Skeletal muscle tissue (tissue), 4 donors: ENCODE data around the gene ZBP1. TPM values are rescaled to one million over a fixed set of nuclear protein-coding genes. Genes with fewer than 3 reads are reported as not detected.

Experiments used
- H3K27ac ChIP-seq: one replicate; pipeline ENCODE4 v1.7.0; 2013; ENCODE audit warnings: mild to moderate bottlenecking, low read depth, low read length, inconsistent platforms
- H3K27me3 ChIP-seq, 3 donors: one replicate each; pipeline ENCODE4 v1.7.0; 2013; ENCODE audit warnings: low read length in 3 of 3; ENCODE audit not compliant: control insufficient read depth in 3 of 3, insufficient read depth in 3 of 3
- H3K36me3 ChIP-seq, 3 donors: one replicate each; pipeline ENCODE4 v1.7.0; 2013; ENCODE audit warnings: low read length in 3 of 3; ENCODE audit not compliant: control insufficient read depth in 3 of 3, insufficient read depth in 3 of 3
- H3K4me1 ChIP-seq, 3 donors: one replicate each; pipeline ENCODE4 v1.7.0; 2013; ENCODE audit warnings: low read length in 3 of 3, mild to moderate bottlenecking in 3 of 3; ENCODE audit not compliant: control insufficient read depth in 3 of 3, insufficient read depth in 3 of 3
- H3K4me3 ChIP-seq, 3 donors: one replicate each; pipeline ENCODE4 v1.7.0; 2013; ENCODE audit warnings: low read length in 3 of 3
- H3K9ac ChIP-seq, 3 donors: one replicate each; pipeline ENCODE4 v1.7.0; 2013; ENCODE audit warnings: low read length in 3 of 3, mild to moderate bottlenecking in 3 of 3, moderate library complexity in 2 of 3, low read depth in 1 of 3
- H3K9me3 ChIP-seq, 3 donors: one replicate each; pipeline ENCODE4 v1.7.0; 2013; ENCODE audit warnings: low read length in 3 of 3; ENCODE audit not compliant: control insufficient read depth in 3 of 3
- total RNA-seq: library from RNA; depleted of rRNA; stranded (reverse); fragments of >200 nt; gene quantifications from one replicate; pipeline ENCODE4 v1.2.3, GENCODE V29; 2014
- donor health status: Osteomylitis.

ZBP1 gene
- total RNA-seq, 1 donor from 2014 or later: under 0.01 TPM

DNA sequence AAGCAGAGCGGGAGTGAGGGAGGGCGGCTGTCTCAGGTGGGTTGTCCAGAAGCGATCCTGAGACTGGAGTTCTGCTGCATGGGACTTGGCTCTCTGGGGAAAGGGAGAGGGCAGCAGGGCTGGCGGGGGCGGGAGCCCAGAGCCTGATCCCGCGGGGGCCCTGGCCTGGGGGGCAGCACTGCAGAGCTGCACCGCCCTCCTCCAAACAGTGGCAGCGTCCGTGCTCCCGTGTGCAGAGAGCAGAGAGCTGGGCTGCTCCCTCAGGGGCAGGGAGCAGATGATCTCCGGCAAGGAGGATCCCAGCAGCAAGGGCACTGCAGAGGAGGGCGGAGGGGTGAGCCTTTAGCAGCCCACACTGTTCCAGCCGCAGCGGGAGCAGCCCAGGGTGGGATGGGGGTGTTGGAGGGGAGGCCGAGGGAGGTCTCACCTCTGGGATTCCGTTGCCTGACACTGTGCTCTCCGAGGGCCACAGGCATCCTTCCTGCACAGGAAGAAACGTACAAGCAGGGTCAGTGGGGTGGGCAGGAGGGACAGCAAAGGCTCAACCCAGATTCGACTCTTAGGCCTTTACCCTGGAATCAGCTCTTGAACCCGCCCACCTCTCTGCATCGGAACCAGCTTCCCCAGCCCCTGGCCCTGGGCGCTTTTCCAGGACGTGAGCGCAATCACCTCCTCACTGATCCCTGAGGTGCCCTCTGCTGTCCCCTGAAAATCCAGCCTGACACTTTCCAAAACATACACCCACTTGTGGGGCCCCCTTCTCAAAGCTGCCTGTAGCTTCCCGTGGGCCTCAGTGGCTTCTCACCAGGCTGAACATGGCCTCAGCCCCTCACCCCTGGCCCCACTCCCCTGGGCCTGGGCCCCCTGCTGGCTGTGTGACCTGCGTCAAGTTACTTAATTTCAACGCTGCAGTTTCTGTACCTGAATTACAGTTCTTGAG lies 32.6 kb upstream of the ZBP1 start:
- H3K36me3 ChIP-seq: peaks cover 0 to 13% (median 12%) of the 10 kb centered on the region in 3 donors
- no peaks in the 10 kb centered on the region for H3K9me3 ChIP-seq
- H3K27me3 ChIP-seq: no peaks in the 10 kb centered on the region
- H3K4me1 ChIP-seq: peaks cover 6 to 10% (median 9%) of the 10 kb centered on the region in 3 donors
- no peak overlapping the region for H3K27ac ChIP-seq
- H3K9ac ChIP-seq: no peak overlapping the region
- H3K4me3 ChIP-seq: no peak overlapping the region

DNA sequence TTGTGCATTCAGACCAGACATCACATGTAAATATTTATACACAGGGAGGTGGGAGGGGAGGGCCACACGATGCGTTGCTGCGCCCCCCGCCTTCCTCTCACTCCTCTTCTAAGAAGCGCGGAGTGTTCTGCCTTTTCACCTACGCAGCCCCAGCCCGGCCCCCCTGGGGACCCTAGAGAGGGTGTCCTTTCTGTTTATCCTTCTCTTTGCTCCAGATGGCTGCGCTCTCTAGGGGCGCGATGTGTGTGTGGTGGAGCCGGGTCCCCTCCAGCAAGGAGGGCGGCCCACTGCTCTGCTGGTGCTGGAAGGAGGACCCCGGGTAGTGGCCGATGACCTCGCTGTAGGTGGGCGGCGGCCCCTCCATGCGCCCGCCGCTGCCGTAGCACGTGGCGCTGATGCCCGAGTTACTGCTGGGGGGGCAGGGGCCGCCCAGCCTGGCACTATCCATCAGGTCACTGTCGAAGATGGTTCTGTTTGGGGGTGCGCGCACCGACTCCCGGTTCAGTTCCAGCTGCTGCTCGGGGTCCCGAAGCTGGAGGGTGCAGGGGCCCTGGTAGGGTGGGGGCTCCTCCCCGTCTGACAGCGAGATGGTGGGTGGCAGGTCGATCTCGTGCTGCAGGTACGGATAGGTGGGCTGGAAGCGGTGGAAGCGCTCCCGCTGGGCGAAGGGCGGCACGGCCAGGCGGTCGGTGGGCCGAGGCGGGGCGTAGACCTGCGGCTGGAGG lies 31.8 kb upstream of the ZBP1 start:
- peaks cover 0 to 10% (median 8%) of the 10 kb centered on the region in 3 donors for H3K36me3 ChIP-seq
- no peak overlapping the region for H3K27ac ChIP-seq
- H3K27me3 ChIP-seq: no peaks in the 10 kb centered on the region
- H3K9ac ChIP-seq: no peak overlapping the region
- no peak overlapping the region for H3K4me3 ChIP-seq
- H3K9me3 ChIP-seq: no peaks in the 10 kb centered on the region
- peaks cover 0 to 5% (median 2%) of the 10 kb centered on the region in 3 donors for H3K4me1 ChIP-seq

- Histone ChIP-seq H3K36me3 (peaks cover 0 to 8% (median 8%) of the 10 kb centered on the region in 3 donors), H3K4me3 (no peak overlapping the region), H3K4me1 (peaks cover 0 to 5% (median 2%) of the 10 kb centered on the region in 3 donors), H3K9me3 (no peaks in the 10 kb centered on the region), H3K27ac (no peak overlapping the region), H3K27me3 (no peaks in the 10 kb centered on the region), H3K9ac (no peak overlapping the region)
These were observed 30.7 kb upstream of the ZBP1 start for GRCh38 chr20:57650756-57651483.

DNA sequence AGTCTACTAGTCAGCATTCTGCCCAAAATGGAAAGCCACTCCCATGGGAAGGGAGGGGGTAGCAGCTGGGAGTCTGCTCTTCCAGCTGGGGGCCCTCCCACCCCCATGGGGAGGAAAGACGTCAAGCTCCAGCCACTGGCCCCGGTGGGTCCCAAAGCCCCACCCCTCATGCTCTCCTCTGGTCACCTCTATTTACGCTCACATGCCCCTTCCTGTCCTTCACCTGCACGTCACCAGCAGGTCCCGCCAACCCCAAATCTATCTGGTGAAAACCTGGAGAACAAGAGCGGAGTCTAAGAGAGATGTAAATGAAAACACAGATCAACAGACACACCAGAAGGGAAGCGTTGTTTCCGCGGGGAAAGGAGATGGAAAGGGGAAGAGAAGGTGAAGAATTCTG lies 30.0 kb upstream of the ZBP1 start:
- Histone ChIP-seq H3K36me3 (peaks cover 0 to 8% (median 8%) of the 10 kb centered on the region in 3 donors), H3K4me1 (peaks cover 0 to 5% (median 2%) of the 10 kb centered on the region in 3 donors), H3K9me3 (no peaks in the 10 kb centered on the region), H3K9ac (no peak overlapping the region), H3K27ac (no peak overlapping the region), H3K4me3 (no peak overlapping the region), H3K27me3 (no peaks in the 10 kb centered on the region)

GRCh38 chr20:57649617-57650015 lies 29.4 kb upstream of the ZBP1 start:
- no peak overlapping the region for H3K4me3 ChIP-seq
- H3K4me1 ChIP-seq: peaks cover 0 to 4% (median 2%) of the 10 kb centered on the region in 3 donors
- H3K27ac ChIP-seq: no peak overlapping the region
- no peaks in the 10 kb centered on the region for H3K9me3 ChIP-seq
- H3K36me3 ChIP-seq: peaks cover 0 to 8% (median 8%) of the 10 kb centered on the region in 3 donors
- no peaks in the 10 kb centered on the region for H3K27me3 ChIP-seq
- H3K9ac ChIP-seq: no peak overlapping the region

GRCh38 chr20:57648878-57649616 lies 28.8 kb upstream of the ZBP1 start:
- H3K27me3 ChIP-seq: no peaks in the 10 kb centered on the region
- H3K4me3 ChIP-seq: no peak overlapping the region
- H3K9ac ChIP-seq: no peak overlapping the region
- no peaks in the 10 kb centered on the region for H3K4me1 ChIP-seq
- no peaks in the 10 kb centered on the region for H3K9me3 ChIP-seq
- H3K36me3 ChIP-seq: peaks cover 0 to 8% (median 8%) of the 10 kb centered on the region in 3 donors
- no peak overlapping the region for H3K27ac ChIP-seq

DNA sequence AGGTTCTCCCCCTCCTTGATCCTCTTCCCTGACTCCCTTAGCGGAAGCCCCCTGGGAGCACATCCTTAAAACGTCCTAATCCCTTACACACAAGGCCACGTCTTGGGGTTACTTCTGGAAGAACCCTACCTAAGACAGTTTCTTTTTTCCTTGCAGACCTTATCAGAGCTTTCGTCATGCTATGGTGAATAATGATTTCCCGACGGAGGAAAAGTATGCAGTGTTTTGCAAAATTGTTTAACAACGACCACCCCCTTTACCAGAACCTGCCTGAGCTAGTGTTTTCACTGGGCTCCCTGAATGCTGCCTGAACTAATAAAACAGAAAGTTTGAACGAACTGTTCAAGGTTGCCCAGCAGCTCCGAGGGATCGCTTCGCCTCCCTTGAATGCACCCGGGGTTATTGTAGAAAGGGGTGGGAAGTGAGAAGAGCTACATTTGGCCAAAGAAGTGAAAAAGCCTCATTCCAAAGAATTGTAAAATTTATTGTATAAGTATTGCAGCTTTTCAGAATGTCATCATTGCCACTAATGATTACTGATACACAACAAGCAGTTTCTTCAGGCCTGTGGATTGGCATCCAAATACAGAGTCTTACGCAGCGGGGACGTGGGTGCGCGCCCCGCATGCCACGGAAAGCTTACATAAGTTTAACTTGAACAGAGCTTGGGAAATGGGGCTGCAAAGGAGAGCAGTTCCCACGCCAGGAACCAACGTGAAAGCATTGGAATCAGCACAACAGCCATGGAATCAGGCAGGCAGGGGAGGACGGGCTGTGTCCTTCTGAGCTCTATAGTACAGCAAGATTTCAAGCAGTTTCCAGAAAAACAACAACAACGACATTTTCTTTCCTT lies 27.9 kb upstream of the ZBP1 start:
- Histone ChIP-seq H3K27me3 (no peaks in the 10 kb centered on the region), H3K4me1 (no peaks in the 10 kb centered on the region), H3K27ac (no peak overlapping the region), H3K36me3 (peaks cover 0 to 8% (median 8%) of the 10 kb centered on the region in 3 donors), H3K9me3 (peaks cover 0 to 2% (median 0%) of the 10 kb centered on the region in 3 donors), H3K9ac (no peak overlapping the region), H3K4me3 (no peak overlapping the region)

DNA sequence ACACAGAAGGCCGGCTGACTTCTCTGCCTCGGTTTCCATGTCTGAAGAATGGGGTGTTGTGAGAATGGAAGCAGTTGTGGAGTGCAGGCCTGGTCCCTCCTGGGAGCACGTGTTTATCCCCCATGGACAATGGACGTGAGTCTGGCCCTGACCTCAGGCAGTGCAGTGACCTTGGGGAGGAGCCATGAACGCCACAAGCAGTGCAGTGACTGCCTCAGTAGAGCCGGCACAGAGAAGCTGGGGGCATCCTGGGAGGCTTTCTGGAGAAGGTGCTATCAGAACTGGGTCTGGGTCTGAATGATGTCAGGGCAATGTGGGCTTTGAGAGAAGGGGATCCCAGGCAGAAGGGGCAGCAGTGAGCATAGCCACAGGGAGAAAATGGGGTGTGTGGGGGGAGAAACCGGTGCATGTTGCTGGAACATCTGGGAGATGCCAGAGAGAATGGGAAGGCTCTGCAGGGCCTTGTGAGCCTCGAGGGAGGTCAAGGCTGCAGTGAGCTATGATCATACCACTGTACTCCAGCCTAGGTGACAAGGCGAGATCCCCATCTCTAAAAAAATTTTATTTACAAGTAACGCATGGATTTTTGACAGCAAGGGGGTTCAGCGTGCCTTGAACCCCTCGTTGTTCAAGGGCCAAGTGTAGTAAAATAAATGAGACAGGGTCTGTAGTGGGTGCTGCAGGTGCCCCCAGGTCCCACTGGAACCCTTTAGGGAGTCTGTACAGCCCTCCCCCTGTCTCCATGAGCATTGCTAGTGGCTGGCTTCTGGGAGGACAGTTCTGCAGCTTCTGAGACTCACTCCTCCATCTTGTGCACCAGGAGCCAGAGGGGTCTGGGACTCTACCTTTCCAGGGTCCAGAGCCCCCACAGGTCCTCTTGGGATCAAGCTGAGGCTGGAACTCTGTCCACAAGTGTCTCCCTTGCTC lies 27.0 kb upstream of the ZBP1 start:
- Histone ChIP-seq H3K4me1 (no peaks in the 10 kb centered on the region), H3K36me3 (peaks cover 0 to 7% (median 3%) of the 10 kb centered on the region in 3 donors), H3K9ac (no peak overlapping the region), H3K27me3 (no peaks in the 10 kb centered on the region), H3K9me3 (peaks cover 0 to 2% (median 0%) of the 10 kb centered on the region in 3 donors), H3K27ac (no peak overlapping the region), H3K4me3 (no peak overlapping the region)
